ENCODE data around the gene RPL41.

RPL41 gene

DNA sequence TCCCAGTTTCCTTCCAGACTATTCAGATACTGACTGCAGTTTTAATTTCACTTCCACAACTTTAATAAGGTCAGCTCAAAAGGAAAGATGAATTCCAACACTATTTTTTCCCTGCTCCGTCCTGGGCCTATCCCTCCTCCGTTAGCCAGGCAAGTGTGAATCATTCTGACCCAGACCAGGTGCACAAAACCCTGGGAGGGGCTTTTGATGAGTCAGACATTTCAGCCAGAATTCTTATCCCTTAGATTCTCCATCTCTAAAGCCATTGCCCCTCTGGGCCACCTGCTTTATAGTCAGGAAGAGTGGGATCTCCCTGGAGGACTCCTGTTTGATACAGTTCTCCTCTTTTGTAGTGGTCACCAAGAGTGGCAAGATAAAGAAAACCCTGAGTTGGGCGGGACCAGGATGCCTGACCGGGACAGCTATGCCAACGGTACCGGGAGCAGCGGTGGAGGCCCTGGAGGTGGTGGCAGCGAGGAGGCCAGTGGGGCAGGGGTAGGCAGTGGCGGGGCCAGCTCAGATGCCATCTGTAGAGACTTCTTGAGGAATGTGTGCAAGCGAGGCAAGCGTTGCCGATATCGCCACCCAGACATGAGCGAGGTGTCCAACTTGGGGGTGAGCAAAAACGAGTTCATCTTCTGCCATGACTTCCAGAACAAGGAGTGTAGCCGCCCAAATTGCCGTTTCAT is 3.9 kb downstream of the RPL41 start:
- TF ChIP-seq, protein P1, sequence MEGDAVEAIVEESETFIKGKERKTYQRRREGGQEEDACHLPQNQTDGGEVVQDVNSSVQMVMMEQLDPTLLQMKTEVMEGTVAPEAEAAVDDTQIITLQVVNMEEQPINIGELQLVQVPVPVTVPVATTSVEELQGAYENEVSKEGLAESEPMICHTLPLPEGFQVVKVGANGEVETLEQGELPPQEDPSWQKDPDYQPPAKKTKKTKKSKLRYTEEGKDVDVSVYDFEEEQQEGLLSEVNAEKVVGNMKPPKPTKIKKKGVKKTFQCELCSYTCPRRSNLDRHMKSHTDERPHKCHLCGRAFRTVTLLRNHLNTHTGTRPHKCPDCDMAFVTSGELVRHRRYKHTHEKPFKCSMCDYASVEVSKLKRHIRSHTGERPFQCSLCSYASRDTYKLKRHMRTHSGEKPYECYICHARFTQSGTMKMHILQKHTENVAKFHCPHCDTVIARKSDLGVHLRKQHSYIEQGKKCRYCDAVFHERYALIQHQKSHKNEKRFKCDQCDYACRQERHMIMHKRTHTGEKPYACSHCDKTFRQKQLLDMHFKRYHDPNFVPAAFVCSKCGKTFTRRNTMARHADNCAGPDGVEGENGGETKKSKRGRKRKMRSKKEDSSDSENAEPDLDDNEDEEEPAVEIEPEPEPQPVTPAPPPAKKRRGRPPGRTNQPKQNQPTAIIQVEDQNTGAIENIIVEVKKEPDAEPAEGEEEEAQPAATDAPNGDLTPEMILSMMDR (IDR thresholded peaks at IDR 0.05): no peak
- no peak for TF ChIP-seq ZFX (IDR thresholded peaks at IDR 0.05; ENCODE audit: borderline replicate concordance)

DNA sequence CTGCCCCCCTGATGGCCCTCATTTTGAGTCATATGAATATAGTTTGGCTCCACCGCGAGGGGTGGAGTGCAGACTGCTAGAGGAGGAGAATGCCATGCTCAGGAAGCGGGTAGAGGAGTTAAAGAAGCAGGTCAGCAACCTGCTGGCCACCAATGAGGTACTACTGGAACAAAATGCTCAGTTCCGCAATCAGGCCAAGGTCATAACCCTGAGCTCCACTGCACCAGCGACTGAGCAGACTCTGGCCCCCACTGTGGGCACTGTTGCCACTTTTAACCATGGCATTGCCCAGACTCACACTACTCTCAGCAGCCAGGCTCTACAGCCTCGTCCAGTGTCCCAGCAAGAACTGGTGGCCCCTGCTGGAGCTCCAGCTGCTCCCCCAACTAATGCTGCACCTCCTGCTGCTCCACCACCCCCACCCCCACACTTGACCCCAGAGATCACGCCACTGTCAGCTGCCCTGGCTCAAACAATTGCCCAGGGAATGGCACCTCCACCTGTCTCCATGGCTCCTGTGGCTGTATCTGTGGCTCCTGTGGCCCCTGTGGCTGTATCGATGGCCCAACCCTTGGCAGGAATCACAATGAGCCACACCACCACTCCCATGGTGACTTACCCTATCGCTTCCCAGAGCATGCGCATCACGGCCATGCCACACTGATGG is 4.9 kb downstream of the RPL41 start:
- no peak overlapping the region for H3K27ac ChIP-seq
- TF ChIP-seq, protein P1 (IDR thresholded peaks at IDR 0.05): no peak
- no peak for TF ChIP-seq ZFX (IDR thresholded peaks at IDR 0.05; ENCODE audit: borderline replicate concordance)

More for the DNA sequence above, 3.9 kb downstream of the RPL41 start:
- peak overlapping the region; percentile 99 for H3K27ac ChIP-seq

DNA sequence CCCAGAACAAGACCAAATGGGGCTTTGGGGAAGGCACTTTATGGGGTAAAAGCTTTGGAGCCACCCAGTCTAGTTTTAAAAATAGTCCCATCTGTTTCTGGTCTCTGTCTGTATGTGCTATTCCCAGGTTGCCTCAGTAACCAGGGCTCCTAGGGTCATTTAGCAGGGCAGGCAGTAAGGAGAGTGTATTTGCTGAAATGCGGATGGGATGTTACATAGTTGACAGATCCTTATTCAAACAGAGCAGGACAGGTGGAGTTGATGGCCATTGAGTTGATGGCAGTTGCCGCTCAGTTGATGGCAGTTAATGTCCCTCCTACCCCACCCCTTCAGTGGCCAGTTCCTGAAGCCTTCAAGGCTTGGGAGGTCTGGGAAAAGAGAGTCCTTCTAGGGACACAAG is 6.2 kb downstream of the RPL41 start:
- TF ChIP-seq ZFX (IDR thresholded peaks at IDR 0.05; ENCODE audit: borderline replicate concordance): no peak
- TF ChIP-seq, protein P1 (IDR thresholded peaks at IDR 0.05): no peak
- no peak overlapping the region for H3K27ac ChIP-seq

DNA sequence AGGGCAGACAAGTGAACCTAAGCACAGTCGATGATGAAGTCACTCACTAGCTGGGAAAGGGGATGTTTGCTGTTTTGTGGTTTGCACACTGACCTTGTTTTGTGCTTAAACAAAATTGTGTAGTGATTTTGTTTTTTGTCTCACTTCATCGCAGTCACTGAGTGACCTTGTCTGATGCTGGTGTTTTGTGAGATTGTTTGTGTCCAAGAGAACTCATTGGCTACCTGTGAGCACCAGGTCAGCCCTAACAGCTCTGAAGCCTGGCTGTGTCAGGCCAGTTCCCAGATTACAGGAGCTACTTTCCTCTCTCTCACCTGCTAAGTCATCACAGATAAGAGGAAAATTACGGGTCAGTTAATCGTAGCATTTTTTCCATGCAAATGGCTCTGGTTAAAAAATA is 7.7 kb downstream of the RPL41 start:
- TF ChIP-seq ZFX (IDR thresholded peaks at IDR 0.05; ENCODE audit: borderline replicate concordance): no peak
- TF ChIP-seq, protein P1 (IDR thresholded peaks at IDR 0.05): no peak
- 0 out of 2 replicates have a peak overlapping the region, but pooled peaks have one; percentile 1 for H3K27ac ChIP-seq

DNA sequence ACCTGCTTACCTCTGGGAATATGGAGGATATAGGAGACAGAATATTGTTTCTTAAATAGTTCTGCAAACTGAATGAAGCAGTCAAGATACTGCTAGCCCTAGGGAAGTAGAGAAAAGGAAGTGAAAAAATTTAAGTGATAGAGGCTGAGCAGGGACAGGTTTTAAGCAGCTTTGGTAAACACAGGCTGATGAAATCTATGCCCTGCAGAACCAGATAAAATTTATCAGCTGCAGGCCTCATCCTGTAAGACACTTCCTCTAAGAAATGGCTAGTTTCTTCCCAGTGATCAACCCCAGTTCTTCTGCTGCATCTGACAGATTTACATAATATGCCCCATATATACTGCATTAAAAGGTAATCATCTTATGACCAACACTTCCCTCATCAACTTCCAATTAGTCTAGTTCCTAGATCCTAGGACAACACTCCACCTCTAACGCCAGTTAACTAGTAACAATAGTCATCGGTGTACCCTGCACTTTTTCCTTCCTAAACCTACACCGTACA is 10.4 kb downstream of the RPL41 start:
- TF ChIP-seq ZFX (IDR thresholded peaks at IDR 0.05; ENCODE audit: borderline replicate concordance): no peak
- TF ChIP-seq, protein P1 (IDR thresholded peaks at IDR 0.05): no peak
- H3K27ac ChIP-seq: peak overlapping the region; percentile 88

DNA sequence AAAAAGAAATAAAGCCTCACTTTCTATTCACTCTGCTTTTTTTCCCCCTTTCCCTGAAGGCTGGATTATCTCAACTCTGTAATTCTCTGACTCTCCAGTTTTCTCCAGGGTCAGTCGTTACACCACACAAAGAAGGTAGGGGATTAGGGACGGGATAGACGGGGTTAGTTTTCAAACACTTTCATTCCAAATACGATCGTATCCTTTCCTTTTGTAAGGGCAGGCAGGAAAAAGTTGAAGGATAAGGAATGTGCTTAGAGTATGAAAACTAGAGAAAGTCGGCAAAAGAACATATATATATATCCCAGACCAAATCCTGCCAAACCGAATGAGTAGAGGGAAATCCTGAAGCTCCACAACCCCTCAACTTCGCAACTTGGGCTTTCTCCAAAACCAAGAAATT is 11.1 kb downstream of the RPL41 start:
- H3K27ac ChIP-seq: peak overlapping the region; percentile 88
- TF ChIP-seq, protein P1 (IDR thresholded peaks at IDR 0.05): no peak
- TF ChIP-seq ZFX (IDR thresholded peaks at IDR 0.05; ENCODE audit: borderline replicate concordance): no peak

All from 22Rv1 (cell line).